K562 (cell line): Measurements from ENCODE around the gene HAPLN3. TPM values are rescaled to one million over a fixed set of nuclear protein-coding genes. Genes with fewer than 3 reads are reported as not detected.

Experiments used
- COPS2 ChIP-seq: fragments of 450-650 bp; conservative IDR thresholded peaks from 2 replicates; pipeline ENCODE4 v1.6.1; 2016; ENCODE audit warnings: mild to moderate bottlenecking, moderate library complexity
- ESRRA ChIP-seq: fragments of 450-650 bp; IDR thresholded peaks from 2 replicates; pipeline ENCODE4 v1.6.1; 2014; ENCODE audit warnings: low read depth, mild to moderate bottlenecking, moderate library complexity, borderline replicate concordance
- LEF1 ChIP-seq: fragments of 450-650 bp; IDR thresholded peaks from 2 replicates; pipeline ENCODE4 v1.6.1; 2016; ENCODE audit warnings: mild to moderate bottlenecking
- NBN ChIP-seq: fragments of 450-650 bp; IDR thresholded peaks from 2 replicates; pipeline ENCODE4 v1.6.1; 2016; ENCODE audit warnings: low read depth, mild to moderate bottlenecking
- RAD21 ChIP-seq, 2 experiments: fragments of 250-450 bp in 1 of 2; fragments of 450-650 bp in 1 of 2; sonication (Bioruptor Pico) in 1 of 2; formaldehyde crosslinking in 1 of 2; IDR thresholded peaks in 1 of 2; conservative IDR thresholded peaks in 1 of 2; 2 replicates each; pipeline versions ENCODE4 v1.4.0 to v1.8.0; 2020 to 2022; ENCODE audit warnings: mild to moderate bottlenecking in 2 of 2, moderate library complexity in 1 of 2
- RAD51 ChIP-seq: fragments of 450-650 bp; IDR thresholded peaks from 2 replicates; pipeline ENCODE4 v1.7.1; 2016; ENCODE audit warnings: low read depth, mild to moderate bottlenecking, borderline replicate concordance
- TFE3 ChIP-seq: fragments of 450-650 bp; formaldehyde crosslinking; IDR thresholded peaks from 2 replicates; pipeline ENCODE4 v1.4.0; 2020; ENCODE audit warnings: mild to moderate bottlenecking, mixed read lengths
- ZBTB33 ChIP-seq: sonication (generic); formaldehyde crosslinking; IDR thresholded peaks from 2 replicates; pipeline ENCODE4 v1.8.1; 2023; ENCODE audit warnings: mild to moderate bottlenecking, missing genetic modification reagents
- ZC3H4 ChIP-seq: sonication (generic); formaldehyde crosslinking; IDR thresholded peaks from 2 replicates; pipeline ENCODE4 v1.9.0; 2021; ENCODE audit warnings: missing genetic modification reagents, borderline replicate concordance
- ZNF518B ChIP-seq: fragments of 250-450 bp; sonication (Bioruptor Pico); IDR thresholded peaks from 2 replicates; pipeline ENCODE4 v1.5.0; 2021; ENCODE audit warnings: mild to moderate bottlenecking, moderate library complexity
- ZNF592 ChIP-seq: fragments of 450-650 bp; IDR thresholded peaks from 2 replicates; pipeline ENCODE4 v1.6.1; 2017; ENCODE audit warnings: antibody characterized with exemption, mild to moderate bottlenecking
- ZNF785 ChIP-seq: fragments of 250-450 bp; sonication (Bioruptor Pico); IDR thresholded peaks from 2 replicates; pipeline ENCODE4 v1.4.0; 2020; ENCODE audit warnings: mild to moderate bottlenecking
- polyA plus RNA-seq, 8 experiments: library from polyadenylated mRNA; depleted of rRNA in 4 of 8; stranded (reverse) in 5 of 8; unstranded in 3 of 8; fragments of >200 nt; fragmentation: Nextera tagmentation in 2 of 8; fragmentation: Illumina TruSeq in 1 of 8; extraction: Ambion mirVana in 2 of 8; extraction: Trizol in 1 of 8; gene quantifications; 2 replicates each; pipeline versions ENCODE4 v1.2.1 to v1.2.3, GENCODE V29; 2011 to 2014; ENCODE audit warnings: inconsistent platforms in 1 of 8, missing spikeins in 1 of 8
- total RNA-seq, 7 experiments: library from RNA; depleted of rRNA in 6 of 7; stranded (reverse); fragments of >200 nt in 6 of 7; fragmentation: Illumina TruSeq in 2 of 7; extraction: Trizol in 2 of 7; gene quantifications; 2 replicates each; pipeline versions ENCODE4 v1.2.1 to v1.2.3, GENCODE V29; 2011 to 2021; ENCODE audit warnings: low replicate concordance in 1 of 7

Gene HAPLN3
- total and polyA plus RNA-seq, 9 of the 15 experiments (the other 6 are each of a cell fraction or from before 2014, with no cell fraction given), result 0.04 to 2.4 (median 0.65) TPM

- TF ChIP-seq TFE3 (CRISPR knock-in tag) (no peak; the same call in 1 of the 2 replicates), COPS2 (no peak), ZNF592 (0 out of 2 replicates have a peak, but pooled peaks have one; percentile 12), ZNF518B (no peak), NBN (no peak), ZBTB33 (CRISPR knock-in tag) (no peak), ZC3H4 (CRISPR knock-in tag) (no peak), RAD21 (CRISPR knock-in tag; conservative IDR thresholded peaks at IDR 0.05 in 1 of 2, IDR thresholded peaks at IDR 0.05 in 1 of 2) (no peak), ESRRA (no peak), RAD51 (no peak), ZNF785 (CRISPR knock-in tag) (no peak), LEF1 (no peak)
Observed at GRCh38 chr15:88913017-88913849, 17.9 kb upstream of the HAPLN3 start, which contains the start of gene MFGE8 (continued).
